H1 (cell line): ENCODE measurements around the gene CEP85L. TPM values are rescaled to one million over a fixed set of nuclear protein-coding genes. Genes with fewer than 3 reads are reported as not detected.

Source experiments
- CTCF ChIA-PET: fragments of 300-600 bp; sonication (Branson Sonifier 250); formaldehyde crosslinking; loops from one replicate; lab custom pipeline; 2021; ENCODE audit not compliant: partially characterized antibody; lab: Charles Lee
- POLR2A ChIA-PET: fragments of 300-600 bp; sonication (Branson Sonifier 250); formaldehyde crosslinking; loops from one replicate; lab custom pipeline; 2021; ENCODE audit warnings: inconsistent platforms; ENCODE audit not compliant: partially characterized antibody; lab: Charles Lee
- DNase-seq, 2 experiments: peaks; one replicate each; pipeline versions ENCODE4 v3.0.0 to v3.0.0-alpha.2; 2010 to 2022; ENCODE audit warnings: low spot score in 2 of 2, low read depth in 1 of 2, mixed read lengths in 1 of 2
- FAIRE-seq: peaks from 2 replicates; lab custom pipeline; 2011; peaks lifted over from hg19 to GRCh38; lab: Jason Lieb, UNC
- H2AFZ ChIP-seq: 2 replicates; pipeline ENCODE4 v1.8.1; 2012; ENCODE audit warnings: low read length, inconsistent platforms
- H2AK5ac ChIP-seq: 2 replicates; pipeline ENCODE4 v1.6.1; 2013; ENCODE audit warnings: low read depth, low read length
- H2BK120ac ChIP-seq: replicated peaks from 2 replicates; pipeline ENCODE3; 2013; ENCODE audit warnings: low read depth, low read length, inconsistent platforms
- H2BK12ac ChIP-seq: 2 replicates; pipeline ENCODE4 v1.6.1; 2013; ENCODE audit warnings: low read depth, low read length
- H2BK15ac ChIP-seq: 2 replicates; pipeline ENCODE4 v1.6.1; 2013; ENCODE audit warnings: low read length
- H2BK20ac ChIP-seq: 2 replicates; pipeline ENCODE4 v1.6.1; 2013; ENCODE audit warnings: low read length
- H2BK5ac ChIP-seq: 2 replicates; pipeline ENCODE4 v1.6.1; 2013; ENCODE audit warnings: low read depth, low read length
- H3K14ac ChIP-seq: 2 replicates; pipeline ENCODE4 v1.6.1; 2013; ENCODE audit warnings: inconsistent platforms; ENCODE audit not compliant: insufficient read length
- H3K18ac ChIP-seq: 2 replicates; pipeline ENCODE4 v1.6.1; 2013; ENCODE audit warnings: low read length; ENCODE audit errors: extremely low read depth
- H3K23ac ChIP-seq: 2 replicates; pipeline ENCODE4 v1.6.1; 2013; ENCODE audit warnings: inconsistent platforms; ENCODE audit not compliant: insufficient read length
- H3K23me2 ChIP-seq: 2 replicates; pipeline ENCODE4 v1.6.1; 2013; ENCODE audit warnings: low read depth, low read length
- H3K27ac ChIP-seq: 2 replicates; pipeline ENCODE4 v1.6.1; 2011; ENCODE audit warnings: low read depth, low read length, inconsistent platforms
- H3K27me3 ChIP-seq, 4 experiments: replicated peaks in 1 of 4; 1 replicate in 1 of 4; 2 replicates in 3 of 4; pipeline versions ENCODE4 v1.6.1 to v1.8.1; 2011 to 2013; ENCODE audit warnings: low read length in 3 of 4, mild to moderate bottlenecking in 3 of 4, inconsistent platforms in 2 of 4, mixed read lengths in 2 of 4, moderate library complexity in 1 of 4; ENCODE audit not compliant: control insufficient read depth in 3 of 4, insufficient read depth in 3 of 4; ENCODE audit errors: extremely low read depth in 1 of 4
- H3K36me3 ChIP-seq, 4 experiments: 2 replicates each; pipeline versions ENCODE4 v1.6.1 to v1.8.1; 2011 to 2013; ENCODE audit warnings: mild to moderate bottlenecking in 4 of 4, low read length in 3 of 4, moderate library complexity in 2 of 4, control low read depth in 1 of 4, inconsistent platforms in 1 of 4; ENCODE audit not compliant: insufficient read depth in 4 of 4, control insufficient read depth in 2 of 4
- H3K4ac ChIP-seq: replicated peaks from 2 replicates; pipeline ENCODE3; 2013; ENCODE audit warnings: low read length, low read depth, mixed read lengths, inconsistent platforms; ENCODE audit not compliant: insufficient read length
- H3K4me1 ChIP-seq, 4 experiments: replicated peaks in 1 of 4; 1 replicate in 1 of 4; 2 replicates in 3 of 4; pipeline versions ENCODE4 v1.6.1 to v1.8.1; 2011 to 2013; ENCODE audit warnings: low read length in 3 of 4, inconsistent platforms in 2 of 4, mixed read lengths in 1 of 4; ENCODE audit not compliant: insufficient read depth in 4 of 4, control insufficient read depth in 3 of 4
- H3K4me2 ChIP-seq, 2 experiments: 2 replicates each; pipeline versions ENCODE4 v1.6.1 to v1.8.1; 2011 to 2013; ENCODE audit warnings: low read depth in 2 of 2, low read length in 2 of 2, control low read depth in 1 of 2, inconsistent platforms in 1 of 2, mild to moderate bottlenecking in 1 of 2; ENCODE audit not compliant: insufficient read depth in 1 of 2
- H3K4me3 ChIP-seq, 4 experiments: fragments of 200-600, 300-600 bp in 1 of 4; sonication (generic), shearing (Covaris generic), sonication (Bioruptor Twin) in 1 of 4; 2 replicates each; pipeline versions ENCODE4 v1.5.1 to v1.8.1; 2011 to 2016; ENCODE audit warnings: low read length in 4 of 4, low read depth in 3 of 4, control low read depth in 2 of 4, inconsistent platforms in 2 of 4, mild to moderate bottlenecking in 2 of 4, mixed read lengths in 1 of 4, moderate library complexity in 1 of 4; ENCODE audit not compliant: insufficient read depth in 2 of 4; ENCODE audit errors: extremely low read depth in 1 of 4
- H3K56ac ChIP-seq: replicated peaks from 2 replicates; pipeline ENCODE3; 2013; ENCODE audit warnings: low read depth, mild to moderate bottlenecking, mixed read lengths, low read length, inconsistent platforms; ENCODE audit not compliant: insufficient read length
- H3K79me1 ChIP-seq: 2 replicates; pipeline ENCODE4 v1.6.1; 2013; ENCODE audit warnings: low read depth, low read length, control low read depth
- H3K79me2 ChIP-seq, 2 experiments: 2 replicates each; pipeline versions ENCODE4 v1.6.1 to v1.8.1; 2012 to 2013; ENCODE audit warnings: low read length in 2 of 2, mild to moderate bottlenecking in 2 of 2, inconsistent platforms in 1 of 2; ENCODE audit not compliant: insufficient read depth in 2 of 2, control insufficient read depth in 1 of 2
- H3K9ac ChIP-seq, 4 experiments: replicated peaks in 1 of 4; 1 replicate in 1 of 4; 2 replicates in 3 of 4; pipeline versions ENCODE4 v1.6.1 to v1.8.1; 2011 to 2013; ENCODE audit warnings: low read depth in 3 of 4, low read length in 3 of 4, control low read depth in 2 of 4, mild to moderate bottlenecking in 2 of 4, moderate library complexity in 2 of 4, inconsistent platforms in 1 of 4; ENCODE audit errors: extremely low read depth in 1 of 4
- H3K9me3 ChIP-seq, 2 experiments: 2 replicates each; pipeline versions ENCODE4 v1.6.1 to v1.8.1; 2012 to 2013; ENCODE audit warnings: mild to moderate bottlenecking in 2 of 2, moderate library complexity in 2 of 2, control low read depth in 1 of 2, inconsistent platforms in 1 of 2, low read depth in 1 of 2, low read length in 1 of 2, mixed read lengths in 1 of 2; ENCODE audit not compliant: insufficient read depth in 2 of 2
- H4K20me1 ChIP-seq, 2 experiments: replicated peaks in 1 of 2; 2 replicates each; pipeline versions ENCODE3 to v1.8.1; 2011 to 2013; ENCODE audit warnings: inconsistent platforms in 2 of 2, low read length in 2 of 2, mild to moderate bottlenecking in 1 of 2; ENCODE audit not compliant: insufficient read depth in 2 of 2, control insufficient read depth in 1 of 2
- H4K5ac ChIP-seq: 2 replicates; pipeline ENCODE4 v1.6.1; 2013; ENCODE audit warnings: low read length, low read depth, mixed read lengths, inconsistent platforms; ENCODE audit not compliant: insufficient read length
- H4K8ac ChIP-seq: 2 replicates; pipeline ENCODE4 v1.8.0; 2013; ENCODE audit warnings: mild to moderate bottlenecking, moderate library complexity, low read length, inconsistent platforms; ENCODE audit not compliant: insufficient read depth; ENCODE audit errors: extremely low read depth
- H4K91ac ChIP-seq: replicated peaks from 2 replicates; pipeline ENCODE3; 2013; ENCODE audit warnings: low read length, mixed read lengths, inconsistent platforms; ENCODE audit not compliant: insufficient read length
- BCL11A ChIP-seq, 2 experiments: IDR thresholded peaks; one replicate each; pipeline ENCODE4 v1.6.1; 2011; ENCODE audit warnings: low read depth in 2 of 2, low read length in 2 of 2, mild to moderate bottlenecking in 2 of 2
- BRCA1 ChIP-seq: IDR thresholded peaks from 2 replicates; pipeline ENCODE4 v1.6.1; 2012; ENCODE audit warnings: low read depth, low read length, improper control_type of control experiment
- CBX5 ChIP-seq: fragments of 300-800, 300-1000 bp; sonication (generic); IDR thresholded peaks from 2 replicates; pipeline ENCODE4 v1.7.1; 2016; ENCODE audit warnings: antibody characterized with exemption, low read length, low read depth
- CHD1 ChIP-seq: IDR thresholded peaks from 2 replicates; pipeline ENCODE4 v1.6.1; 2012; ENCODE audit warnings: low read depth, low read length, improper control_type of control experiment
- EGR1 ChIP-seq: IDR thresholded peaks from 2 replicates; pipeline ENCODE4 v1.6.1; 2011; ENCODE audit warnings: low read depth, low read length, borderline replicate concordance
- FOSL1 ChIP-seq: IDR thresholded peaks from 2 replicates; pipeline ENCODE4 v1.6.1; 2011; ENCODE audit warnings: mild to moderate bottlenecking, low read depth, low read length, moderate library complexity; ENCODE audit not compliant: insufficient read depth
- HDAC2 ChIP-seq, 2 experiments: fragments of 300-600 bp in 1 of 2; sonication (generic) in 1 of 2; IDR thresholded peaks; 2 replicates each; pipeline ENCODE4 v1.6.1; 2011 to 2012; ENCODE audit warnings: low read depth in 2 of 2, low read length in 2 of 2, mild to moderate bottlenecking in 2 of 2, moderate library complexity in 2 of 2, borderline replicate concordance in 1 of 2, inconsistent platforms in 1 of 2
- KDM1A ChIP-seq: fragments of 200-600, 300-600 bp; sonication (generic); IDR thresholded peaks from 2 replicates; pipeline ENCODE4 v1.7.1; 2016; ENCODE audit warnings: mild to moderate bottlenecking, low read length, borderline replicate concordance
- POLR2AphosphoS5 ChIP-seq: IDR thresholded peaks from 2 replicates; pipeline ENCODE4 v1.6.1; 2011; ENCODE audit warnings: low read depth, low read length
- RNF2 ChIP-seq: fragments of 200-900, 300-1000 bp; sonication (generic); IDR thresholded peaks from 2 replicates; pipeline ENCODE4 v1.7.1; 2016; ENCODE audit warnings: borderline replicate concordance, low read depth, mild to moderate bottlenecking, antibody characterized with exemption, low read length; ENCODE audit not compliant: poor library complexity, severe bottlenecking; ENCODE audit errors: missing control alignments
- SP4 ChIP-seq: IDR thresholded peaks from 2 replicates; pipeline ENCODE4 v1.6.1; 2012; ENCODE audit warnings: low read length, inconsistent platforms
- WGBS, 2 experiments: shearing (Covaris generic) in 1 of 2; methylation state at CpG; one replicate each; pipeline versions ENCODE4 v1.1.6 to v1.1.7; 2013 to 2015; ENCODE audit warnings: low lambda C conversion rate in 2 of 2, mixed read lengths in 2 of 2, inconsistent platforms in 1 of 2, low coverage in 1 of 2, missing lambda C conversion rate in 1 of 2; ENCODE audit not compliant: insufficient replicate concordance in 2 of 2, insufficient coverage in 1 of 2, insufficient read length in 1 of 2; ENCODE audit errors: extremely low coverage in 1 of 2, missing lambda C conversion rate in 1 of 2; 5-methylcytosine and 5-hydroxymethylcytosine counted together
- polyA plus RNA-seq, 7 experiments: library from polyadenylated mRNA; depleted of rRNA in 3 of 7; stranded (reverse) in 5 of 7; unstranded in 2 of 7; fragments of >200 nt in 5 of 7; fragments of 200-250 nt in 2 of 7; gene quantifications; 1 replicate in 5 of 7; 2 replicates in 1 of 7; 4 replicates in 1 of 7; pipeline versions ENCODE4 v1.2.1 to v1.2.3, GENCODE V29; 2011 to 2013; ENCODE audit warnings: missing spikeins in 2 of 7, mixed read lengths in 2 of 7
- total RNA-seq: library from RNA; stranded (reverse); fragmentation: NEBNext Ultra II Directional; extraction: Animal tissue kit (Norgen Biotek cat#: 25700); gene quantifications from 2 replicates; pipeline ENCODE4 v1.2.1, GENCODE V29; 2021
- TF ChIP-seq, protein P1 (sequence below): IDR thresholded peaks from 2 replicates; pipeline ENCODE4 v1.6.1; 2012; ENCODE audit warnings: low read length, inconsistent platforms

CEP85L gene
- total and polyA plus RNA-seq, 2 of the 8 experiments (the other 6 are each of a cell fraction or from before 2014, with no cell fraction given) = 3.2 to 27.6 TPM

DNA sequence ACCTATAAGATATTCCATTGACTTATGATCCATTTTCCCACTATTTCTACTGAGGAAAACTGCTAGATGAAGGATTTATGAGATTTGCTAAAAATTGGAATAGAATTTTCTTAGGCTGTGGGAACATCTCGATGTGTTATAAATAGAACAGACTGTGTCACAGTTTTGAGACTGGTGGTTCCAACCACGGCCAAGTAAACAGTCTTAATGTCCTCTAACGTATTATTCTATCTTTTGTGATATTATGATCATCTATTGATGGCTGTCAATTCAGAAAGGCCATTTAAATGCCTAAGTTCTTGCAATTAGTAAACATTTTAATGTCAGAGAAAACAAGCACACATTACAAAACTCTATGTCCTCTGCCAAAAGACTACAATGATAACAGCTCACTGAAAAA lies 174.8 kb downstream of the CEP85L start:
- H2BK5ac ChIP-seq = no peak overlapping the region
- no peak overlapping the region for H2BK12ac ChIP-seq
- no peak overlapping the region for H3K18ac ChIP-seq
- no peak for DNase-seq
- H2AFZ ChIP-seq = no peak overlapping the region
- no peaks in the 10 kb centered on the region for H3K79me1 ChIP-seq
- H2AK5ac ChIP-seq = no peak overlapping the region
- POLR2A ChIA-PET = no interaction called here
- no peaks in the 10 kb centered on the region for H3K36me3 ChIP-seq
- no peaks in the 10 kb centered on the region for H3K4me1 ChIP-seq
- H3K4me3 ChIP-seq = no peak overlapping the region
- H2BK120ac ChIP-seq = no peak overlapping the region
- no peaks in the 10 kb centered on the region for H3K9me3 ChIP-seq
- H3K27ac ChIP-seq = no peak overlapping the region
- H4K8ac ChIP-seq = no peak overlapping the region
- no peak overlapping the region for H4K91ac ChIP-seq
- no peak for FAIRE-seq
- no peaks in the 10 kb centered on the region for H3K27me3 ChIP-seq
- H2BK15ac ChIP-seq = no peak overlapping the region
- H2BK20ac ChIP-seq = no peak overlapping the region
- H4K20me1 ChIP-seq = no peaks in the 10 kb centered on the region
- H3K4me2 ChIP-seq = no peak overlapping the region
- H3K4ac ChIP-seq = no peak overlapping the region
- CTCF ChIA-PET = interaction anchor here (0.8 to 1.1 kb wide), 2 partner anchors 104 to 190 kb away, joined by 3 read pairs; no protein-coding TSS in a partner anchor
- no peak overlapping the region for H3K9ac ChIP-seq
- WGBS, 2 experiments = 93% methylated on average over 3 of the region's 3 CpGs; no CpG with 5 or more reads in 1 of the 2 experiments
- no peak overlapping the region for H3K14ac ChIP-seq
- no peaks in the 10 kb centered on the region for H3K79me2 ChIP-seq
- H3K23ac ChIP-seq = no peak overlapping the region
- no peak overlapping the region for H4K5ac ChIP-seq
- H3K23me2 ChIP-seq = no peaks in the 10 kb centered on the region
- H3K56ac ChIP-seq = no peak overlapping the region
- TF ChIP-seq BRCA1 (no peak), FOSL1 (no peak), KDM1A (no peak), HDAC2 (IDR thresholded peaks at IDR 0.05; ENCODE audit: borderline replicate concordance in 1 of 2, low read depth in 2 of 2, low read length in 2 of 2) (no peak), CBX5 (no peak), SP4 (no peak), CHD1 (no peak), EGR1 (no peak), POLR2AphosphoS5 (no peak), RNF2 (no peak), BCL11A (IDR thresholded peaks at IDR 0.05; ENCODE audit: low read depth in 2 of 2, low read length in 2 of 2) (no peak)
- TF ChIP-seq, protein P1, sequence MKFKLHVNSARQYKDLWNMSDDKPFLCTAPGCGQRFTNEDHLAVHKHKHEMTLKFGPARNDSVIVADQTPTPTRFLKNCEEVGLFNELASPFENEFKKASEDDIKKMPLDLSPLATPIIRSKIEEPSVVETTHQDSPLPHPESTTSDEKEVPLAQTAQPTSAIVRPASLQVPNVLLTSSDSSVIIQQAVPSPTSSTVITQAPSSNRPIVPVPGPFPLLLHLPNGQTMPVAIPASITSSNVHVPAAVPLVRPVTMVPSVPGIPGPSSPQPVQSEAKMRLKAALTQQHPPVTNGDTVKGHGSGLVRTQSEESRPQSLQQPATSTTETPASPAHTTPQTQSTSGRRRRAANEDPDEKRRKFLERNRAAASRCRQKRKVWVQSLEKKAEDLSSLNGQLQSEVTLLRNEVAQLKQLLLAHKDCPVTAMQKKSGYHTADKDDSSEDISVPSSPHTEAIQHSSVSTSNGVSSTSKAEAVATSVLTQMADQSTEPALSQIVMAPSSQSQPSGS = no peak
